Neutrophil (primary cell): Measurements from ENCODE around the gene GP1BB.

Experiments used
- H3K27ac ChIP-seq: fragments of 200-600 bp; sonication (generic); 2 replicates; pipeline ENCODE4 v1.5.1; 2016; ENCODE audit warnings: mild to moderate bottlenecking, moderate library complexity
- H3K27me3 ChIP-seq: fragments of 200-600 bp; sonication (generic); 2 replicates; pipeline ENCODE4 v1.6.0; 2016; ENCODE audit warnings: mild to moderate bottlenecking
- H3K36me3 ChIP-seq: fragments of 200-600 bp; sonication (generic); 2 replicates; pipeline ENCODE4 v1.5.1; 2017
- H3K4me1 ChIP-seq, 2 experiments: fragments of 200-600 bp in 1 of 2; sonication (generic) in 1 of 2; 1 replicate in 1 of 2; 2 replicates in 1 of 2; pipeline versions ENCODE4 v1.5.1 to v1.6.1; 2013 to 2016; ENCODE audit warnings: low read depth in 1 of 2, low read length in 1 of 2, mild to moderate bottlenecking in 1 of 2, moderate library complexity in 1 of 2; ENCODE audit not compliant: control insufficient read depth in 1 of 2, insufficient read depth in 1 of 2
- H3K4me3 ChIP-seq, 2 experiments: fragments of 200-600 bp in 1 of 2; sonication (generic) in 1 of 2; 1 replicate in 1 of 2; 2 replicates in 1 of 2; pipeline ENCODE4 v1.5.1; 2013 to 2016; ENCODE audit warnings: low read depth in 1 of 2, low read length in 1 of 2, mild to moderate bottlenecking in 1 of 2, moderate library complexity in 1 of 2
- H3K9me3 ChIP-seq: fragments of 200-600 bp; sonication (generic); 2 replicates; pipeline ENCODE4 v1.5.1; 2016
- TF ChIP-seq, protein P1 (sequence below): fragments of 200-600 bp; sonication (generic); IDR thresholded peaks from 2 replicates; pipeline ENCODE4 v1.5.1; 2016; ENCODE audit warnings: antibody characterized with exemption

GP1BB gene

DNA sequence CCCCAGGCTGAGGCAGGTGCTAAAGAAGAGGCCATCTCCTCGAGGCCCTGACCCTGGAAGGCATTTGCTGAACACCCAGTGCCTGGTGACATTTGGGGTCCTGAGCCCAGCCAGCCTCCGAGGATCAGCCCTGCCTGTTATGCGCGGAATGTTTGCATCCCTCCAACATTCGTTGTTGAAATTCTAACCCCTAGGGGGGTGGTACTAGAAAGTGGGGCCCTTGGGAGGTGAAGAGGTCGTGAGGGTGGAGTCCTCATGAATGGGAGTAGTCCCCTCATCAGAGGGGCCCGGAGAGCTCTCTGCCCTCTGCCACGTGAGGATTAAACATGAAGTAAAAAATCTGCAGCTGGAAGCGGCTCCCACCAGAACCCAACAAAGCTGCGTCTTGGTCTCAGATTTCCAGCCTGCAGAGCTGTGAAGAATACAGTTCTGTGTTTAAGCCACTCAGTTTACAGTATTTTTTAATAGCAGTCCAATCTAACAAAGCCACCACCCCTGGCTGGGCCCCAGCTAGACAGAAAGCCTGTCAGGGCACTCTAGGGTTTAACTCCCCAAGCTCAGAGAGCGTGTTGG, 44.3 kb upstream of the GP1BB start:
- H3K9me3 ChIP-seq, result no peaks in the 10 kb centered on the region
- H3K36me3 ChIP-seq, result no peaks in the 10 kb centered on the region
- peaks cover 33 to 40% of the 10 kb centered on the region in 2 experiments for H3K4me1 ChIP-seq
- TF ChIP-seq, protein P1, sequence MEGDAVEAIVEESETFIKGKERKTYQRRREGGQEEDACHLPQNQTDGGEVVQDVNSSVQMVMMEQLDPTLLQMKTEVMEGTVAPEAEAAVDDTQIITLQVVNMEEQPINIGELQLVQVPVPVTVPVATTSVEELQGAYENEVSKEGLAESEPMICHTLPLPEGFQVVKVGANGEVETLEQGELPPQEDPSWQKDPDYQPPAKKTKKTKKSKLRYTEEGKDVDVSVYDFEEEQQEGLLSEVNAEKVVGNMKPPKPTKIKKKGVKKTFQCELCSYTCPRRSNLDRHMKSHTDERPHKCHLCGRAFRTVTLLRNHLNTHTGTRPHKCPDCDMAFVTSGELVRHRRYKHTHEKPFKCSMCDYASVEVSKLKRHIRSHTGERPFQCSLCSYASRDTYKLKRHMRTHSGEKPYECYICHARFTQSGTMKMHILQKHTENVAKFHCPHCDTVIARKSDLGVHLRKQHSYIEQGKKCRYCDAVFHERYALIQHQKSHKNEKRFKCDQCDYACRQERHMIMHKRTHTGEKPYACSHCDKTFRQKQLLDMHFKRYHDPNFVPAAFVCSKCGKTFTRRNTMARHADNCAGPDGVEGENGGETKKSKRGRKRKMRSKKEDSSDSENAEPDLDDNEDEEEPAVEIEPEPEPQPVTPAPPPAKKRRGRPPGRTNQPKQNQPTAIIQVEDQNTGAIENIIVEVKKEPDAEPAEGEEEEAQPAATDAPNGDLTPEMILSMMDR, result no peak
- H3K27me3 ChIP-seq, result no peaks in the 10 kb centered on the region
- no peak overlapping the region for H3K4me3 ChIP-seq
- no peak overlapping the region for H3K27ac ChIP-seq

DNA sequence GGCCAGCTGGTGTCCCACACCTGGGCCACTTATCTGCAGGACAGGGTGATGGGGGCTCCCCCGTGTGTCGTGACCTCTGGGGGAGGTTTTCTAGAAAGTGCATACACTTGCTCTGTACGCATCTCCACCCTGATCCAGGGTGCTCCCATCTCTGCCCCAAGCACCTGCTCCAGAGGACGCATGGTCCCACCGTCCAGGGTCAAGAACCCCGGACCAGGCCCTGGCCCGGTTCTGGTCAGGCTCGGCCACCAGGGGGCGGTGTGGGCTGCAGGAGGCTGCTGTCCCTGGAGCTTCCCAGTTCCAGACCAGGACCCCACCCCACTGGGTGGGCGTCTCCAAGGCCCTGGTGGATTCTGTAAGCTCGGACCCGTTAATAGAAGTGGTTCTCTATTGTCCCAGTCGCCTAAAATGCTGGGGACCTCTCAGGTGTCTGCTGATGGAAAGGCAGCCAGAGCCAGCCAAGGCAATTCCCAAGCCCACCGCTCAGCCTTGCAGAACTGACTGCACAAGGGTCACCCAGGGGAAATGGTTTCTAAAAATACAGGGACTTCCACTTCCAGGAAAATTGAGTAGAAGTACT, 43.7 kb upstream of the GP1BB start:
- H3K4me3 ChIP-seq, result no peak overlapping the region
- TF ChIP-seq, protein P1, result peak; percentile 88

DNA sequence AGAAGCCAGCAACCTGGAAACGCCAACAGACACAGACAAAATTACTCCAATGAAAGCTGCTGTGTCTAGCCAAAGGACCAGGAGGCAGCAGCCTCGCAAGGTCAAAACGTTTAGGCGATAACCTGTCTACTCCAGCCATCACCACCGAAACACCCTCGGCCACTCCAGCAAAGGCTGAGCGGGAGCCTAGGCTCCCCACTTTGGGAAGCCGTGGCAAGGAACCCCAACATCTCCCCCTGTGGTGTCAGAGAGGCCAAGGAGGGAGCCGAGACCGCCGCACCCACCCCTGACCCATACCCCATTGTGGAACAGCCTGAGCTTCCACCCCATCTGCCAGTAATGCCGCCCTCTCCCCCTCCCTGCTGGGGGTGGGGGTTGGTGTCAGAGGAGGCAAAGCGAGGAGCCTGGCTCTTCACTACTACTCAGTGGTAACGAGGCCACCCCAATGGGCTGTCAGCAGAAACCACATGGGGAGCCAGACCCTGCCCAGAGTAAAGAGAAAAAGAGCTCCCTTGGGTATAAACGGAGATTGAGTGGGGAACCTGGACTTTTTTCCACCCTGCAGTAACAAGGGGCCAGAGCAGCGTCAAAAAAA, 43.0 kb upstream of the GP1BB start:
- H3K9me3 ChIP-seq, result no peaks in the 10 kb centered on the region
- TF ChIP-seq, protein P1, result no peak
- H3K27ac ChIP-seq, result peak overlapping the region; percentile 31
- no peaks in the 10 kb centered on the region for H3K27me3 ChIP-seq
- H3K4me1 ChIP-seq, result peaks cover 33 to 42% of the 10 kb centered on the region in 2 experiments
- H3K36me3 ChIP-seq, result no peaks in the 10 kb centered on the region
- H3K4me3 ChIP-seq, result no peak overlapping the region

More for the DNA sequence above, 43.7 kb upstream of the GP1BB start:
- no peaks in the 10 kb centered on the region for H3K27me3 ChIP-seq
- H3K36me3 ChIP-seq, result no peaks in the 10 kb centered on the region
- H3K9me3 ChIP-seq, result no peaks in the 10 kb centered on the region
- H3K27ac ChIP-seq, result no peak overlapping the region
- peaks cover 33 to 40% of the 10 kb centered on the region in 2 experiments for H3K4me1 ChIP-seq

DNA sequence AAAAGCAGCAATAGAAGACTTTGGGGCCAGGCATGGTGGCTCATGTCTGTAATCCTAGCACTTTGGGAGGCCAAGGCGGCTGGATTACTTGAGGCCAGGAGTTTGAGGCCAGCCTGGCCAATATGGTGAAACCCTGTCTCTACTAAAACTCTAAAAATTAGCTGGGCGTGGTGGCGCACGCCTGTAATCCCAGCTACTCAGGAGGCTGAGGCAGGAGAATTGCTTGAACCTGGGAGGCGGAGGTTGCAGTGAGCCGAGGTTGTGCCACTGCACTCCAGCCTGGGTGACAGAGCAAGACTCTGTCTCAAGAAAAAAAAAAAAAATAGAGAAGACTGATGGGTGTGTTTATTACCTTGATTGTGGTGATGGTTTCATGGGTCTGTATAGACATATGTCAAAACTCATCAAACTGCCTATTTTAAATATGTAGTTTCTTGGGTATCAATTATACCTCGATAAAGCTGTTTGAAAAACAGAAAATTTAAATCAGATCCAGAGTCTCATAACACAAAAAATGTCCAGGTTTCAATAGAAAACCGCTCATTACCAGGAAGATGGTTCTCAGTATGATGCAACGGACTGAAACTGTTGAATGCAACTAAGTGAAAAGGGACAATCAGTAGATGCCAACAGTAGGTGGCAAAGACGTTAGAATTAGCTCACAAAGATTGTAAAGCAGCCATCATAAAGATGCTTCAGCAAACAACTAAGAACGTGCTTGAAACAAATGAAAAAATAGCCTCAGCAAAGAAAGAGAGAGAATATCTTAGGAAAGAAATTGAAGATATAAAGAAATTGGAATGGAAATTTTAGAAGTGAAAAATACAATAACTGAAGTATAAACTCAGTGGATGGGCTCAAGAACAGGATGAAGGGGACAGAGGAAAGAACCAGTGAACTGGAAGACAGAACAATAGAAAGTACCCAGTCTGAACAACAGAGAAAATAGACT, 42.2 kb upstream of the GP1BB start:
- Histone ChIP-seq H3K27me3 (no peaks in the 10 kb centered on the region), H3K9me3 (no peaks in the 10 kb centered on the region), H3K27ac (peak overlapping the region; percentile 31), H3K4me3 (no peak overlapping the region), H3K36me3 (no peaks in the 10 kb centered on the region), H3K4me1 (peaks cover 38 to 49% of the 10 kb centered on the region in 2 experiments)
- TF ChIP-seq, protein P1, result no peak

DNA sequence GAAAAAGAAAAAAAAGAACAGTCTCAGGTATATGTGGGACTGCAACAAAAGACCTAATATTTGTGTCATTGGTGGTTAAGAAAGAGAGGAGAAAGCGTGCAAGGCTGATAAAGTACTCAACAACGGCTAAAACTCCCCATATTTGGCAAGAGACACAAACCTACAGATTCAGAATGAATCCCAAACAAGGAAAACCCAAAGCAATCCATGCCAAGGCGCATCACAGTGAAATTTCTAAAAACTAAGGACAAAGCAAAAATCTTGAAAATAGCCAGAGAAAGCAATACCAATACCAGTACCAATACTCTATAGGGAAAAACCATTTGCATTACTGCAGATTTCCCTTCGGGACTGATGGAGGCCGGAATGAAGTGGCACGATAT, 41.5 kb upstream of the GP1BB start:
- Histone ChIP-seq H3K9me3 (no peaks in the 10 kb centered on the region), H3K36me3 (no peaks in the 10 kb centered on the region), H3K27ac (peak overlapping the region; percentile 19), H3K4me1 (peaks cover 45 to 56% of the 10 kb centered on the region in 2 experiments), H3K4me3 (no peak overlapping the region), H3K27me3 (no peaks in the 10 kb centered on the region)
- TF ChIP-seq, protein P1, result no peak
